ENCODE results near the gene KAT7.
A peak's percentile ranks its signal among the peaks of the same experiment; 100 is the strongest.

KAT7 gene

GRCh38 chr17:49814781-49815529 is 26.5 kb downstream of the KAT7 start:
- no peak for DNase-seq

- no peak for DNase-seq
Measured at GRCh38 chr17:49815761-49816281, 27.3 kb downstream of the KAT7 start.

- no peak for DNase-seq
Measured at GRCh38 chr17:49817993-49818392, 29.5 kb downstream of the KAT7 start.

- DNase-seq = no peak
Measured at GRCh38 chr17:49819138-49819537, 30.7 kb downstream of the KAT7 start.

- no peak for DNase-seq
Measured at GRCh38 chr17:49819651-49820050, 31.2 kb downstream of the KAT7 start.

- no peak for DNase-seq
Measured at GRCh38 chr17:49820773-49821172, 32.3 kb downstream of the KAT7 start.

- no peak for DNase-seq
Measured at GRCh38 chr17:49821466-49821865, 33.0 kb downstream of the KAT7 start.

GRCh38 chr17:49821916-49822315 is 33.4 kb downstream of the KAT7 start:
- DNase-seq = no peak

GRCh38 chr17:49822829-49823228 is 34.3 kb downstream of the KAT7 start:
- DNase-seq = peak; percentile 55 to 56

- no peak for DNase-seq
Measured at GRCh38 chr17:49823614-49824013, 35.1 kb downstream of the KAT7 start.

GRCh38 chr17:49825645-49826044 is 37.2 kb downstream of the KAT7 start:
- DNase-seq = no peak

GRCh38 chr17:49828325-49828724 is 39.8 kb downstream of the KAT7 start:
- peak; percentile 47 to 53 for DNase-seq

GRCh38 chr17:49829026-49829425 is 40.5 kb downstream of the KAT7 start:
- no peak for DNase-seq

- no peak for DNase-seq
Measured at GRCh38 chr17:49830605-49831004, 42.1 kb downstream of the KAT7 start.

GRCh38 chr17:49832840-49833599 is 44.5 kb downstream of the KAT7 start:
- DNase-seq = no peak

GRCh38 chr17:49834118-49834743 is 45.8 kb downstream of the KAT7 start:
- no peak for DNase-seq

- no peak for DNase-seq
Measured at GRCh38 chr17:49835472-49835871, 47.0 kb downstream of the KAT7 start.

- DNase-seq = no peak
Measured at GRCh38 chr17:49836111-49837030, 47.9 kb downstream of the KAT7 start.

- no peak for DNase-seq
Measured at GRCh38 chr17:49839455-49839854, 51.0 kb downstream of the KAT7 start.

GRCh38 chr17:49841548-49841947 is 53.1 kb downstream of the KAT7 start:
- no peak for DNase-seq

GRCh38 chr17:49842371-49842770 is 53.9 kb downstream of the KAT7 start:
- DNase-seq = no peak

GRCh38 chr17:49842846-49843245 is 54.4 kb downstream of the KAT7 start:
- no peak for DNase-seq
